GM18499 (cell line): ENCODE results near the gene GALNT2.

ENCODE experiments used
- ATAC-seq: cut with Tn5 transposase; IDR thresholded peaks from one replicate; pipeline ENCODE4 v1.9.1; 2021; ENCODE audit warnings: moderate number of reproducible peaks; ENCODE audit not compliant: insufficient read depth, unreplicated experiment

Gene GALNT2

DNA sequence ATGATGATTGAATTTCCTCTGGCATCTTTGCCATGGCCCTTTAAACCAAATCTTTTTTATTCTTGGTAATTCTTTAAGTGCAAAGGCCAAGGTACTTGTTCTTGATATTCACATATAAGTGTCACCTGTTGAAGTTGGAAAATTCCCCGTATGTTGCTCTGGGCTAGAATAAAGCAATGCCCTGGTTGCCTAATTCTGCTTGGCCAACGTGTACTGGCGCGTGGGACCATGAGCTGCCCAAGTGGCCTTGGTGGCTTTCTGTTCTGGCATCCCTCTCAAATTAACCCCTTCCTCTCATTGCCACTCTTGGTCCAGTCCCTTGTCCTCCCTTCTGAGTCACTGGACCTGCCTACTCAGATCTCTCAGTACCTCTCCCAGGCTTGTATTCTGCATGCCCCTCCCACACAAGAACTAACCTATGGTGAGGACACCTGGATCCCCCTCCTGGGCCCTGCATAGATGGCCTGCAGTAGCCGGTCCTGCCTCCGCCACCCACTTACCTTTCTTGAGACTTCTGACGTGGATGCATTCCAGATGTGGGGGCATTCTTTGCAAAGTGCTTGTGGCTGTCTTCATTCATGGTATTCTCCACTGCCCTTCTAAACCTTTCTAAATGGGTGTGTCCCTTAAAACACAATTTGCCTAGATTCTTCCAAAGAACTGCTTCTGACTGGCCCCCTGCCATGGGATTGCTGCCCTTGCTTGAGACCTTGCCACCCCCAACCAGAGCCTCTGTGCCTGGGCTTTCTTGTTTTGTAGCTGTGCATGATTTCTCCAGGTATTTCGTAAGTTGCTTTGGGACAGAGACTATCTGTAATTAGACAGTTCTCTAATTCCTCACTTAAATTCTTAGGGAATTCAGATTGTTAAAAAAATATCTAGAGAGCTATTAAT lies 152.4 kb downstream of the GALNT2 start:
- no peak for ATAC-seq

DNA sequence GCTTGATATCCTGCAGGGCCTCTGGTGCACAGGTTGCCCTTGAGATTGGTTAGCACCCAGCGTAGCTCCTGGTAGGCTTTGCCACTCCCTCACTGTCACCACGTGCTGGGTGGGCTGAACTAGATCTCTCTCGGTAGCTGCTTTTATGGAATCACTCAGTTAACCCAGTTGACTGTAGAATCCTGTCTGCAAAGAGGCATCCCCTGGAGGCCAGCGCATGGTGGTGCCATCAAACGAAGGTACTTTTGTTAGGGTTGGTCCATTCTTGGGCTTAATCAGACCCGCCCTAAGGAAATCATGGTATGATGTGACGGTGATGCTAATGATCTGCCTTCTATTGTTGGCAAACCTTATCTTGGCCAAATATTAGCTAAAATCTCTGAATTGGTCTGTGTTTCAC lies 153.4 kb downstream of the GALNT2 start:
- ATAC-seq, result no peak

DNA sequence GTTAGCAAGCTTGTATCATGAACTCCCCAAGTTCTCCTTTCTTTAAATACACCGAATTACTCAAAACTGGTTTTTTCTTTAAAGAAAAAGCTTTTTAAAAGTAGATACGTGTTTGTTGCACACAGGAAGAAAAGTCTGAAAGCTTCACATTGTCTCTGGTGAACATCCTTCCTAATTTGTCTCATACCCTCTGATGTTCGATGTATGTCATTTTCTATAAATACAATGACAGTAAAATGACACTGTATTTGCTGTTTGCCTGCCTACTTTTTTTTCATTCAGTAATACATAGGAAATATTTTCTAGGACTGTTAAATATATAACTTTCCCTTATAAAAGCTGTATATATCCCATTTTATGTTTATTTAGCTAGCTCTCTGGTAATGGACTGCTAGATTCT lies 153.9 kb downstream of the GALNT2 start:
- no peak for ATAC-seq

DNA sequence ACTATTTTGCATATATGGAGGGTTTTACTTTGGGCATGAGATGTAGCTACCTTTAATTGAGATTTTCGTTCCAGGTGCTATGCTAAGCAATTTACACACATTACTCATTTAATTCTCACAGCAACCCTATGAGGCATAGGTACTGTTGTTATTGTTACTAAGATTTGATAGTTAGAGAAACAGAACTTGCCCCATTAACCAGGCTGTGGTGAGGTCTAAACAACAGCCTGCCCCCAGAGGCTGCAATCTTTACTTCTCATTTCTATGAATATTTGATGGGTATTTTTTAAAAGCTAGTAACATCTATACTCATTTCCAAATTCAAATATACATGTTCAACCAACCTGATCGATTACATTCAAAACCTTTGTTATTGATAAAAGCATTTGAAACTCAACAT lies 155.6 kb downstream of the GALNT2 start:
- ATAC-seq, result no peak

DNA sequence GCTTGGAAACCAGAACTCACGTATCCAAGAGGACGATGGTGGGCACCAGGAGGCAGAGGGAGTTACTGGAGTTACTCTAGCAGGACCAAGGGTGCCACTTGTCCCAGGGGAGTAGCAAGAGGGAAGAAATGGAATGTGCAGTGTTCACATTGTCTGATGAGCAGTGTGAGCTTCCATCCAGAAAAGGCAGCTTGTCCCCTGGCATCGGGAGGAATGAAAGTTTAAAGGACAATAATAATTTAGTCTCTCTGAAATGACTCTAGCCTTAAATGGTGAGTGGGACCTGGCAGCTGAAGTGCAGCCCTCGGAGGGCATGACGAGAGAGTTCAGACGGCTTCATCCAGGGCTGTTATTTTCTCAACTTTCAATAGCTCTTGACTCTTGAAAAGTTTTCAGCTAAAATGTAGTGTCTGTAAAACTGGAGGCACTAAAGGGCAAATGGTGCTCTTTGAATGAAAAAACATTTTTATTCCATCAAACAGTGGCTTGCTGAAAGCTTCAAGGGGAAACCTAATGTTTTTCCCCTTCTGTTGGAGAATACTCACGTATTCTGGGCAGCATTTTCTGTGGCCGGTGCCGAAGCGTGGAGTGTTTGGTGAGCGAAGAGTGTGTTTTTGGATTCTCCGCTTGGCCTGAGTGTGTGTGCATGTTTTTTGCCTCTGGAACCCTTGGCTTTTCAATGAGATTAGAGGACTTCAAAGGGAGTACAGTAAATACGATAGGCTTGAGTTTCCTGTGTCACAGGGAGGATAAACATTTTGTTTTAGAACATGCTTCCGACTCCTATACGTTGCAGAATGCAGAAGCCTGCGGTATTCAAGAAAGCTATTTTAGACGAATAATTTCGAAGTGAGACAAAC lies 157.3 kb downstream of the GALNT2 start:
- ATAC-seq, result no peak

DNA sequence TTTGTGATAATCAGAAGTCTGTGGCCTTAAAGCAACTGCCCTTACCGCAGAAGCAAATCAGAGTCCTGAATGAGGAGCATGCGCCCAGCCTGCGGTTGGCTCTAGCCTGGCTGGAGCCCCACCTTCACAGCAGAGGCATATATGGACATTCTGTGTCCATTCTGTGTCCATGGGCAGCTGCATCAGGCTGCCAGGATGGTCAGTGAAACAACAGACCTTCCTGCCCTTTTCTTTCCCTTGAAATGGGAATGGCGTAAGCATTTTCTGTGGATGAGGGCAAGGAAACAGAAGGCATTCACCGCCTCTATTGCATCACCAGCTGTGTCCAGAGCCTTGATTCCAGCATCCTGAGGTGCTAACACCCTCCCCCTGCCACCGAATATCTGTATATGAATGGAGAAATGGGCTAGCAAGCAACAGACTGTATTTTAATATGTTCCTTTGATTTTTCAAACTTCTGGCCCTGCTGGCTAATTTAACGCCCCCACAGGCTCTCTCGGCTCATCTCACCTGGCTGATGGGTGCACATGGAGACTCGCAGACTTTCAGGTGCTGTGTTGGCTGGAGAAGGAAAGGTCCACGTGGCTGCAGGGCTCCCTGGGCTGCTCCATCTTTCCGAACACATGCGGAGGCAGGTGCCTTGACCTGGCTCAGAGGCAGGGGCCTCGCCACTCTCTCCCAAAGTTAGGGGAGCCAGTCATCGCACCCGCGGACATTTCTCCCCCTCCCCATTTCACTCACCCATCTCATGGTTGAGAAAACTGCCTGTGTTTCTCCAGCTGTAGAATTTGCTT lies 159.2 kb downstream of the GALNT2 start:
- ATAC-seq, result no peak

DNA sequence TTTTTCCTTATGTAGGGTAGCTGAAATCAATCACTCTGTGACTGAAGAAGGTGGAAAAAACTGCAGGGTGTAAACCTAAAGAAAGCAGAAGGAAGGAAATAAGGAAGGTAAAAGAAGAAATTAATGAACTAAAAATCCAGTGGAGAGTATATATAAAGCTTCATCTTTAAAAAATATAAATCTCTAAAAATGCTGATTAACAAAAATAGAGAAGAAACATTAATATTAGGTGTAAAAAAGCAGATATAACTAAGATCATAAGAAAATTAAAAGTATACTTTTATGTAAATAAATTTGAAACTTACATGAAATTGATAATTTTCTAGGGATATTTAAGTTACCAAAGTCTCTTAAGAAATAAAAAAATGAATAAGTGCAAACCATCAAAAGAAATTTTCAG lies 159.8 kb downstream of the GALNT2 start:
- no peak for ATAC-seq

DNA sequence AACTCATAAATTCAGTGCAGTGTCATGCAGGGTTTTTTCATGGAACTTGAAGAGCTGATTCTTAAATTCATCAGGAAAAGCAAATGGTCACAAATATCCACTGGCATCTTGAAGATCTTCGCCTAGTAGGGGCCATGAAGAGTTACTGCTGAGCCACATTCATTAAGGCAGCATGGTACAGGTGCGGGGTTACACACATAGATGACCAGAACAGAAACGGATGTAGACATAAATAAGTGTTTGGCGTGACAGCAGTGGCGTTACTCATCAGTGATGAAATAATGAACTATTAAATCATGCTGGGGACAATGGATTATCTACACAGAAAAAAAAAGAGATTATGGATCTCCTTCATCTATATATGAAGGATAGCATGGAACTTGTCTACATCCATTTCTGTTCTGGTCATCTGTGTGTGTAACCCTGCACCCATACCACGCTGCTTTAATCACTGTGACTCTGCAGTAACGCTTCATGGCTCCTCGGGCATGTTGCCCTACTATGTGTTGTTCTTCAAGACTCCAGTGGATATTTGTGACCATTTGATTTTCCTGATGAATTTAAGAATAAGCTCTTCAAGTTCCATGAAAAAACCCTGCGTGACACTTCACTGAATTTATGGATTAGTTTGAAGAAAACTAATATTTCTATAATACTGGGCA lies 161.3 kb downstream of the GALNT2 start:
- ATAC-seq, result no peak

DNA sequence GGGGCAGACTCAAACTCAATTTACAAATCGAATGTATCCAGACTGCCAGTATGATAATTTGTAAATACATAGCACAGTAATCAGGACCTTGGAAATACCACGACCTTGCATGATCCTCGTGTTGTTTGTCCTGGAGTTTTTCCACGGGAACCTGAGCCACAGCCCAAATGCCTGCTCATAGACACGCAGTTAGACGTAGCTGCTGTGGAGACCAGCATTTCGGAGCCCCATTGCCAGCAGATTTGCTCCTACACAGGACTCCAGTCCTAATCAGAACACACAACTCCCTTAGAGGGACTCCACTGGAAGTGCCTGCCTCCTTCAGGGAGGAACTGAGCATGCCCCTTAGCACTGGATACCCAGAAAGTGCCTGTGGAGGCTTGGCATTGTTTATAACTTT lies 163.2 kb downstream of the GALNT2 start:
- ATAC-seq, result no peak

DNA sequence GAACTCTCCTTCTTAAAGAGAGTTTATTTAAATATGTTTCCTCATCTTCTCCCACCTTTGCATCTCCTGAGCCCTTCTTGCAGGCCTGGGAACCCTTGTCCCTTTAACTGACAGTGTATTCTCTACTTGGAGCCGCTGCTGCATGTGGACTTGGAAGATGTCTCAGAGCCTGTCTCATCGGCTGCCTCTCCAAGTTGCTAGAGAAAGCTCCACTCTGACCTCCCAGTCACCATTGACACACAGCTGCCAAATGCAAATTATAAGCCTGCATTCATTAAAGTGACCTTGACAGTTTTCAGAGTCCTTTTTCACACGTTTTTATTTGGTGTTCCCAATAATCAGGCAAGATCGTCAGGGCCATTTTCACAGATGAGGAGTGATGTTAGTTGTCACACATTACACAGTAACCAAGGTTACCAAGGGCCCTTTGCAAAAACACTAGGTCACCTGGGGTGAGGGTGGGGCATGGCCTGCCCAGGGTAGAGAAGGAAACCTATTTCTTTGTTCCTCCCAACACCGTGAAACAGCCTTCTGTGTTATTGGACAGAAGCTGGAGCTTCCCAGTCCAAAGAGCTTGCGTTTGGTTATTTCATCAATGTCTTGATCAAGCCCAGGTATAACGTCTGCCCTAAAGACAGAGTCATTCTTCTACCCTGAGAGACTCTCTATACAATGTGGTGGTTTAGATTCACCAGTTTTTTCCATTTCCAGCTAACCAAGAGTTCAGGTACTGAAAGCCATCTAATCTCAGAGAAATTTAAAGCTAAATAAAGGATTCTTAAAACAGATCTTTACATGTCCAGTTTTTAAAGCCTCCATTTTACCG lies 164.1 kb downstream of the GALNT2 start:
- ATAC-seq, result no peak

DNA sequence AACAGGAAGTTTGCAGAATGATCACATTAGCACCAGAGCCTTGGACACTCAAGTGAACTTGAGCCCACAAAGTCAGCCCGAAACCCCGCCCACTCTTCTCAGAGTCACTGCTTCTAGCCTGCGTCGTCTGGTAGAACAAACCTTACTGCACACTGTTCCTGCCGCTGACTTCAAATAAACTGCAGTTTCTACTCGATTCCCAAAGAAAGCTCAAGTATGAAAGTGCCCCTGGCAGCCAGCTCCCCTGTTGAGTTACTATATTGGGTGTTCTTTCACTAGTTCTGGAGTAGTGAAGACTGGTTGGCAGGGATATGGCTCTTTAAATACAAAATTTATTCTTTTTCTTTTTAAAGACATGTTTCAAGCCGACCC lies 164.7 kb downstream of the GALNT2 start:
- ATAC-seq, result no peak

DNA sequence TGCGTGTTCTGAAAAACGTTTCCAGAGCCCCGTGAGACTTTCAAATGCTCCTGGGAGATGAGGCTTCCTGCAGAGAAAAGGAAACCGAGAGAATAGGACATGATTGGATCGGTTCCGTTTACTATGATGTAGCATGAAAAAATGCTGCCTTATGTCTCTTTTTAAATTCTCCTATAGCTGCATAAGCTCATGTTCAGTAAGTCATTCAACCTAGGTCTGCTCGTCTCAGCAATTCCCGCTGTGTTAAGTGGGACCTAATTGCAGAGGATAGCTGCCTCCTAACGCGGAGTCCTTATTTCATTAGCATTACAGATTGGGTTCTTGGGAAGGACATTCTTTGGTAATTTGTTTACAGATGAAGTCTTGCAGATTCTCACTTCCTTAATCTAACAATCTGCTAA lies 165.3 kb downstream of the GALNT2 start:
- ATAC-seq, result no peak

DNA sequence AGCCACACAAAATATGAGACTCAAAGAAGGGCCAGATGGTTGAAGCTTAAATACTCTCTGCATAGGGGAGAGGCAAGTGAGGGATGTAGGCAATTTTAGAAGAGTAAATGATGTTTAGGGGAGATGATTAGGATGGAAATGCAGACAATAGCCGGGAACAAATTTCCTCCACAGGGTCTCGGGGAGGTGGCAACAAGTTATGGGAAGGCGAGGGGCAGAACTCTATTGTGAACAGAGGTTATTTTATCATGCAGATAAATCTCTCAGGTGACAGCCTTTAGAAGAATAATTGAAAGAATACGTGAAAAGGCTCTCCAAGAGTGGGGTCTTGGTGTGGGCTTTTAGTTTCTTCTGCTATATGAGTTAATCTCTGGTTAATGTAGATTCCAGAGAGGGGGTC lies 166.7 kb downstream of the GALNT2 start:
- no peak for ATAC-seq

DNA sequence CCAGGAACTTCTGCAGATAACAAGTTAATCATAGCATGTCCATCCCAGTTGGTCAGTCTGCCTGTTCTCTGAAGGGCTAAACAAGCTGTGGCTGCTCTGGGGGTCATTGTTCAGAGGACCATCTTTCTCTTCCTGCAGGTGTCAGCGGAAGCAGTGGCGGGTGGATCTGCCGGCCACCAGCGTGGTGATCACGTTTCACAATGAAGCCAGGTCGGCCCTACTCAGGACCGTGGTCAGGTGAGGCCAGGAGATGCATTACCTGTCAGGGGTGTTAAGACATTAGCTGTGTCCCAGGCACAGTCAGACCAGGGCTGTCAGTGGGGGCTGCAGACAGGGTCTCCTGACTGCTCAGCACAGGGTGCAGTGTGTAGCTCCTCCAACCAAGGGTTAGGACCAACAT lies 168.8 kb downstream of the GALNT2 start:
- no peak for ATAC-seq

DNA sequence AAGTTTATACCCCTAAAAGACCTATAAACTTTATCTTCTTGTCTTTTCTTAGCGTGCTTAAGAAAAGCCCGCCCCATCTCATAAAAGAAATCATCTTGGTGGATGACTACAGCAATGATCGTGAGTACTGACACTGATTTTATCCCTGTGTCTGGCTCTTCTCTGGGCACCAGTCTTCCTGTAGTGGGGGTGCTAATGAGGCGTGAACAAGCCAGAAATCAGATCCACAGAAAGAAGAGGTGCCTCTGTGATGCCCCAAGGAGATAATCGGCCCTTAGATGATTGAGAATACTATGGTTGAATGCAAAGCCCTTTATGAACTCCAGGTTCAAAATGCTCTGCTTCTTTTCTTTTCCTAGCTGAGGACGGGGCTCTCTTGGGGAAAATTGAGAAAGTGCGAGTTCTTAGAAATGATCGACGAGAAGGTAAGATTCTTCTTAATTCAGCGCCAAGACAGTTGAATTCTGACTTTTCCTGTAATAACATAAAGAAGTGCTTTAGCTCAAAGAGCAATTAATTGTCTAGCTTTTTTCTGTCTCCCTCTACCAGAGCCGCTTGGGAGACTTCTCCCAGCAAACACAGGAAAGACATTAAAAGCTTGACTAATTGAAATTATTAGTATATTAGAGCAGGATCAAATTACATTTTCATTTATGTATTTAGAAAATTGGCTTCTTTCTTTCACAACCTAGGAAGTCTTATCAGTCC lies 169.4 kb downstream of the GALNT2 start:
- no peak for ATAC-seq

DNA sequence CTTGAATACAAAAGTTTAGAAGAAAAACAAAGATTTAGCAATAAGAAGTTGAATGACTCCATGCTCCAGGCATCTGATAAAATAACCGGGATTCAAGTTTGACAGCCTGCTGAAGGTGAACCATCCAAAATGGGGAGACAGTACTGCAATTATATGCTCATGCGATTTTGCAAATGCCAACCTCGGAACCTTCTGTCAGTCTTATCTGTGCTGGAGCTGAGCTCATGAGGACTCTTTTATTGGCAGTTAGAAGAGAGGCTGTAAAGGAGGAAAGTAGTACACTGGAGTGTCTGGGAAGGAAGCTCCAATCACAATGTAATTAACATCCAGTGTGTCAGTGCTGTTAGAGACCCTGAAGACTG lies 170.0 kb downstream of the GALNT2 start:
- ATAC-seq, result no peak

DNA sequence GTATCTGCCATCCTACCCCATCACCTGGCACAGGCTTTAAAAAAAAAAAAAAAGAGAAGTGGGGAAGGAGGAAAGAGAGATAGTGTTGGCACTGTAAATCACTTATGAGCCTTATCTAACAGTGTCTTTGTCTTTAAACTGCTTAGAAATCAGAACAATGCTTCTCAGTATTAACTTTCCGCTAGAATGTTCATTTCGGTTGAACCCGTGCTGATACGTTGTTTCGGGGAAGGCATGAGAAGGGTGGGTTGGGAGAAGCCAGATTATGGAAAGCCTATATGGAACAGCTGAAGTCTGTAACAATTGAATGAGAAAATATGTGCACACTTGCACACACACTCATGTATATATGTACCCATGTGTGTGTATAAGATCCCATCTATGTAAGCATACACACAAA lies 170.8 kb downstream of the GALNT2 start:
- ATAC-seq, result no peak

DNA sequence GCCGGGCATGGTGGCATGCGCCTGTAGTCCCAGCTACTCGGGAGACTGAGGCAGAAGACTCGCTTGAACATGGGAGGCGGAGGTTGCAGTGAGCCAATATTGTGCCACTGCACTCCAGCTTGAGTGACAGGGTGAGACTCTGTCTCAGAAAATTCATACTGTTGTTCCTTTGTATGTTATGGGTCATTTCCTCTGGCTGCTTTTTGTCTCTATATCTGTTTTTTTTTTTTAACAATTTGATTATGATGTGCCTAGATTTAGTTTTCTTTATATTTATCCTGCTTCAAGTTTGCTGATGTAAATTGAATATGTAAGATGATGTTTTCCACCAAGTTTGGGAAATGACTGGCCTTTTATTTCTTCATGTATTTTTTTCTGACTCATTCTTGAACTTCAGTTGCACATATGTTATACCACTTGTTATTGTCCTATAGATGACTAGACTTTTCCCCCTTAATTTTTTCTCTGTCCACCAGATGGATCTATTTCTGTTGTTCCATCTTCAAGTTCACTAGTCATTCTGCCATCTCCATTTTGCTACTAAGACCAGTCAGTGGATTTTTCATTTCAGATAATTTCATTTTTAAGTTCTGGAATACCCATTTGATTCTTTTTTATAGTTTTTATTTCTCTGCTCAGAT lies 173.5 kb downstream of the GALNT2 start:
- no peak for ATAC-seq
